Brain microvascular endothelial cell (primary cell): ENCODE measurements around the gene SIK3.

ENCODE experiments used
- DNase-seq: peaks from one replicate; pipeline ENCODE4 v3.0.0-alpha.2; 2020
- H3K27ac ChIP-seq: fragments of 250-450 bp; sonication (Bioruptor Pico); 2 replicates; pipeline ENCODE4 v1.5.1; 2020; ENCODE audit warnings: mild to moderate bottlenecking, moderate library complexity
- H3K27me3 ChIP-seq: fragments of 250-450 bp; sonication (Bioruptor Pico); replicated peaks from 2 replicates; pipeline ENCODE4 v1.5.1; 2020; ENCODE audit warnings: mild to moderate bottlenecking
- H3K36me3 ChIP-seq: fragments of 250-450 bp; sonication (Bioruptor Pico); replicated peaks from 2 replicates; pipeline ENCODE4 v1.5.1; 2020; ENCODE audit warnings: mild to moderate bottlenecking
- H3K4me3 ChIP-seq: 2 replicates; pipeline ENCODE4 v1.5.1; 2011; ENCODE audit warnings: low read depth, mild to moderate bottlenecking, control low read depth, low read length, moderate library complexity
- CTCF ChIP-seq: IDR thresholded peaks from 2 replicates; pipeline ENCODE4 v1.5.1; 2011; ENCODE audit warnings: low read depth, mild to moderate bottlenecking, moderate library complexity, low read length, control low read depth, inconsistent platforms; ENCODE audit errors: missing control alignments
- in situ Hi-C: cut with HindIII; loops from 2 replicates; pipeline ENCODE4 v1.10.0; 2017; ENCODE audit warnings: low sequenced_read_pairs, low pct_ligation_motif_present

Gene SIK3

DNA sequence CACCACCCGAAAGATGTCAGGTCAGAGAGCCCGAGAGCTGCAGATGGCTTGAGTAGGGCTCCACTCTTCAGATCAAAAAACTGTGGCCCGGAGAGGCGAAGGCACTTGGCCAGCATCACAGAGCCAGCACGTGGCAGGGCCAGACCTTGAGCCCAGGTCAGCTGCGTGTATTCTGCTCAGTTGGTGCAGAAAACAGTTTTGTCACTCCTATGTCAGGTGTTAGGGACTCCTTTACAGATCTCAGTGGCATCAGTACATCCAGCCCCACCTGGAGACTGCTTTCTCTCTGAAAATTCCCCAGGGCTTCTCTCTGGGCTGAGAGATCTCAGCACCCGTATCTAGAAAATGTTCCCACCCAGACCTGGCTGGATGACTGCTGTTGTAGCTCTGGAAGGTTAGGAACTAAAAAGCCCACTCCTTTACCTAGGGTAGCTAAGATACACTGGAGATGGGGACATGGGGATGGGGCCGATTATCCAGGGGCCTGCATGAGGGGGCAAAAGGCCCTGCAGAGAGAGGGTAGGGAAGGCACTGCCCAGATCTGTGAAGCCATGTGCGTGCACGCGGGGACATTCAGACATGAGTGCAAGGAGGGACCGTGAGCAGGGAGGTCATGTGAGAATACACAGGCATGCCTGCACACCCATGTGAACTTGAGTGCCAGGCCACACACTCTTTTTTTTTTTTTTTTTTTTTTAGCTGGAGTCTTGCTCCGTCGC is 264.3 kb downstream of the SIK3 start:
- DNase-seq = no peak
- Histone ChIP-seq H3K4me3 (no peak overlapping the region), H3K27me3 (no peaks in the 10 kb centered on the region), H3K36me3 (no peaks in the 10 kb centered on the region), H3K27ac (no peak overlapping the region)
- TF ChIP-seq CTCF = no peak
- in situ Hi-C loops = no loop called here

- no peak for TF ChIP-seq CTCF
- DNase-seq = no peak
Measured at GRCh38 chr11:116833491-116833815, 264.8 kb downstream of the SIK3 start.

GRCh38 chr11:116832350-116833290 is 265.6 kb downstream of the SIK3 start:
- H3K36me3 ChIP-seq = no peaks in the 10 kb centered on the region
- H3K27ac ChIP-seq = no peak overlapping the region
- DNase-seq = no peak
- in situ Hi-C loops = no loop called here
- no peaks in the 10 kb centered on the region for H3K27me3 ChIP-seq
- no peak overlapping the region for H3K4me3 ChIP-seq
- TF ChIP-seq CTCF = no peak

More at GRCh38 chr11:116833491-116833815, 264.8 kb downstream of the SIK3 start:
- Histone ChIP-seq H3K27me3 (no peaks in the 10 kb centered on the region), H3K27ac (no peak overlapping the region), H3K36me3 (no peaks in the 10 kb centered on the region), H3K4me3 (no peak overlapping the region)
- in situ Hi-C loops = no loop called here

DNA sequence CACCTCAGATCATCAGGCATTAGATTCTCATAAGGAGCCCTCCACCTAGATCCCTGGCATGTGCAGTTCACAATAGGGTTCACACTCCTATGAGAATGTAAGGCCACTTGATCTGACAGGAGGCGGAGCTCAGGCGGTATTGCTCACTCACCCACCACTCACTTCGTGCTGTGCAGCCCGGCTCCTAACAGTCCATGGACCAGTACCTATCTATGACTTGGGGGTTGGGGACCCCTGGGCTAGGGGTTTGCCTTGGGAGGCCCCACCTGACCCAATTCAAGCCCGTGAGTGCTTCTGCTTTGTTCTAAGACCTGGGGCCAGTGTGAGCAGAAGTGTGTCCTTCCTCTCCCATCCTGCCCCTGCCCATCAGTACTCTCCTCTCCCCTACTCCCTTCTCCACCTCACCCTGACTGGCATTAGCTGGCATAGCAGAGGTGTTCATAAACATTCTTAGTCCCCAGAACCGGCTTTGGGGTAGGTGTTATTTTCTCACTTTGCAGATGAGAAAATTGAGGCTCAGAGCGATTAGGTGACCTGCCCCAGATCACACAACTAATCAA is 266.4 kb downstream of the SIK3 start:
- in situ Hi-C loops = no loop called here
- TF ChIP-seq CTCF = no peak

GRCh38 chr11:116830184-116830912 is 267.9 kb downstream of the SIK3 start:
- no peaks in the 10 kb centered on the region for H3K36me3 ChIP-seq
- in situ Hi-C loops = no loop called here
- no peak overlapping the region for H3K27ac ChIP-seq
- TF ChIP-seq CTCF = no peak
- no peak overlapping the region for H3K4me3 ChIP-seq
- no peak for DNase-seq
- H3K27me3 ChIP-seq = no peaks in the 10 kb centered on the region

More for the DNA sequence above, 266.4 kb downstream of the SIK3 start:
- DNase-seq = no peak
- Histone ChIP-seq H3K36me3 (no peaks in the 10 kb centered on the region), H3K27ac (no peak overlapping the region), H3K27me3 (no peaks in the 10 kb centered on the region), H3K4me3 (no peak overlapping the region)
